ENCODE measurements around the gene DHODH.

DNA sequence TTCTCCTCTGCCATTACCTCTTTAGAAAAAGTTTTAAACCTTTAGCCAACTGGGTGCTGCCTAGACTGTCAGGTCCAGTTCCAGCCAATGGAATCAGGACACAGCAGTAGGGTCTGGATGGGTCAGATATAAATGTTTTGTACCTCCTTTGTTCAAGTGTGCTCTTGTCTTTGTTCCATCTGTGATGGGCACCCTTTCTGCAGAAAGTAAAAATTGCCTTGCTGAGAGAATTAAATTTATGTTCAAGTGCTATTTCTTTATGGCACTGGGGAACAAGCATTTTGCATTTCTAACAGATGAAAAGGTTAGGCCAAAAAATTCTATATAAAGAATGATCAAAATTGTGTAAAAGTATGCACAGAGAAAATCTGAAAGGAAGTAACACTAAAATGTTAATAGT is 40.6 kb downstream of the DHODH start:
- TF ChIP-seq, protein P1, sequence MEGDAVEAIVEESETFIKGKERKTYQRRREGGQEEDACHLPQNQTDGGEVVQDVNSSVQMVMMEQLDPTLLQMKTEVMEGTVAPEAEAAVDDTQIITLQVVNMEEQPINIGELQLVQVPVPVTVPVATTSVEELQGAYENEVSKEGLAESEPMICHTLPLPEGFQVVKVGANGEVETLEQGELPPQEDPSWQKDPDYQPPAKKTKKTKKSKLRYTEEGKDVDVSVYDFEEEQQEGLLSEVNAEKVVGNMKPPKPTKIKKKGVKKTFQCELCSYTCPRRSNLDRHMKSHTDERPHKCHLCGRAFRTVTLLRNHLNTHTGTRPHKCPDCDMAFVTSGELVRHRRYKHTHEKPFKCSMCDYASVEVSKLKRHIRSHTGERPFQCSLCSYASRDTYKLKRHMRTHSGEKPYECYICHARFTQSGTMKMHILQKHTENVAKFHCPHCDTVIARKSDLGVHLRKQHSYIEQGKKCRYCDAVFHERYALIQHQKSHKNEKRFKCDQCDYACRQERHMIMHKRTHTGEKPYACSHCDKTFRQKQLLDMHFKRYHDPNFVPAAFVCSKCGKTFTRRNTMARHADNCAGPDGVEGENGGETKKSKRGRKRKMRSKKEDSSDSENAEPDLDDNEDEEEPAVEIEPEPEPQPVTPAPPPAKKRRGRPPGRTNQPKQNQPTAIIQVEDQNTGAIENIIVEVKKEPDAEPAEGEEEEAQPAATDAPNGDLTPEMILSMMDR (IDR thresholded peaks at IDR 0.05; ENCODE audit: low read depth, low read length) = no peak
- TF ChIP-seq, protein P2, sequence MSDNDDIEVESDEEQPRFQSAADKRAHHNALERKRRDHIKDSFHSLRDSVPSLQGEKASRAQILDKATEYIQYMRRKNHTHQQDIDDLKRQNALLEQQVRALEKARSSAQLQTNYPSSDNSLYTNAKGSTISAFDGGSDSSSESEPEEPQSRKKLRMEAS (IDR thresholded peaks at IDR 0.05; ENCODE audit: low read depth, low read length) = no peak

All from NB4 (cell line).